ENCODE measurements around the gene INPPL1.

The INPPL1 gene

GRCh38 chr11:72241291-72241781, 16.8 kb downstream of the INPPL1 start:
- TF ChIP-seq REST (IDR thresholded peaks at IDR 0.05; ENCODE audit: insufficient read depth in 1 of 2, low read depth in 2 of 2, low read length in 2 of 2) (no peak), FOXP2 (optimal IDR thresholded peaks at IDR 0.05; ENCODE audit: borderline replicate concordance, extremely low read depth, extremely low read length, insufficient read depth) (no peak), POLR2AphosphoS5 (IDR thresholded peaks at IDR 0.05; ENCODE audit: low read depth, low read length) (no peak), TAF1 (IDR thresholded peaks at IDR 0.05; ENCODE audit: borderline replicate concordance, insufficient read depth, low read length) (no peak), SIN3A (IDR thresholded peaks at IDR 0.05; ENCODE audit: borderline replicate concordance, insufficient read depth, low read length) (no peak)

- TF ChIP-seq REST (IDR thresholded peaks at IDR 0.05; ENCODE audit: insufficient read depth in 1 of 2, low read depth in 2 of 2, low read length in 2 of 2) (no peak), SIN3A (IDR thresholded peaks at IDR 0.05; ENCODE audit: borderline replicate concordance, insufficient read depth, low read length) (no peak), POLR2AphosphoS5 (IDR thresholded peaks at IDR 0.05; ENCODE audit: low read depth, low read length) (no peak), TAF1 (IDR thresholded peaks at IDR 0.05; ENCODE audit: borderline replicate concordance, insufficient read depth, low read length) (no peak), FOXP2 (optimal IDR thresholded peaks at IDR 0.05; ENCODE audit: borderline replicate concordance, extremely low read depth, extremely low read length, insufficient read depth) (no peak)
Measured at GRCh38 chr11:72242141-72242540, 17.6 kb downstream of the INPPL1 start.

GRCh38 chr11:72243173-72244059, 18.8 kb downstream of the INPPL1 start:
- TF ChIP-seq TAF1 (IDR thresholded peaks at IDR 0.05; ENCODE audit: borderline replicate concordance, insufficient read depth, low read length) (no peak), POLR2AphosphoS5 (IDR thresholded peaks at IDR 0.05; ENCODE audit: low read depth, low read length) (no peak), FOXP2 (optimal IDR thresholded peaks at IDR 0.05; ENCODE audit: borderline replicate concordance, extremely low read depth, extremely low read length, insufficient read depth) (no peak)

GRCh38 chr11:72244060-72244360, 19.4 kb downstream of the INPPL1 start, which contains the start of gene PHOX2A:
TSS of gene PHOX2A (minus strand) at chr11:72244176. CDS start at chr11:72244004, 172 bp downstream.
- TF ChIP-seq POLR2AphosphoS5 (IDR thresholded peaks at IDR 0.05; ENCODE audit: low read depth, low read length), result no peak
- TF ChIP-seq TAF1 (IDR thresholded peaks at IDR 0.05; ENCODE audit: borderline replicate concordance, insufficient read depth, low read length), result no peak
- TF ChIP-seq FOXP2 (optimal IDR thresholded peaks at IDR 0.05; ENCODE audit: borderline replicate concordance, extremely low read depth, extremely low read length, insufficient read depth), result no peak
- TF ChIP-seq SIN3A (IDR thresholded peaks at IDR 0.05; ENCODE audit: borderline replicate concordance, insufficient read depth, low read length), result no peak
- no peak for TF ChIP-seq REST (IDR thresholded peaks at IDR 0.05; ENCODE audit: insufficient read depth in 1 of 2, low read depth in 2 of 2, low read length in 2 of 2)

GRCh38 chr11:72244361-72245262, 20.0 kb downstream of the INPPL1 start:
- TF ChIP-seq TAF1 (IDR thresholded peaks at IDR 0.05; ENCODE audit: borderline replicate concordance, insufficient read depth, low read length) (no peak), SIN3A (IDR thresholded peaks at IDR 0.05; ENCODE audit: borderline replicate concordance, insufficient read depth, low read length) (no peak), POLR2AphosphoS5 (IDR thresholded peaks at IDR 0.05; ENCODE audit: low read depth, low read length) (no peak), FOXP2 (optimal IDR thresholded peaks at IDR 0.05; ENCODE audit: borderline replicate concordance, extremely low read depth, extremely low read length, insufficient read depth) (no peak), REST (IDR thresholded peaks at IDR 0.05; ENCODE audit: insufficient read depth in 1 of 2, low read depth in 2 of 2, low read length in 2 of 2) (no peak)
